EH (cell line): Measurements from ENCODE around the gene TMPRSS6.
A peak's percentile ranks its signal among the peaks of the same experiment; 100 is the strongest.

Source experiments
- DNase-seq: peaks from one replicate; pipeline ENCODE4 v3.0.0-alpha.2; 2015; ENCODE audit warnings: low read depth

TMPRSS6 gene

GRCh38 chr22:37109242-37109917 lies at the start of gene TMPRSS6:
Gene TMPRSS6, minus strand, starts transcription at chr22:37109713. Its CDS starts 6,296 bp downstream, at chr22:37103417.
- DNase-seq: no peak

- DNase-seq: no peak
These were observed 49.4 kb upstream of the TMPRSS6 start for GRCh38 chr22:37158963-37159290.

- DNase-seq: no peak
These were observed 48.2 kb upstream of the TMPRSS6 start for GRCh38 chr22:37157516-37158285.

GRCh38 chr22:37156686-37157435 lies 47.3 kb upstream of the TMPRSS6 start:
- DNase-seq: no peak

GRCh38 chr22:37155971-37156370 lies 46.5 kb upstream of the TMPRSS6 start:
- no peak for DNase-seq

GRCh38 chr22:37154925-37155712 lies 45.6 kb upstream of the TMPRSS6 start:
- no peak for DNase-seq

- DNase-seq: no peak
These were observed 44.4 kb upstream of the TMPRSS6 start for GRCh38 chr22:37153901-37154300.

GRCh38 chr22:37151401-37151800 lies 41.9 kb upstream of the TMPRSS6 start:
- DNase-seq: no peak

- no peak for DNase-seq
These were observed 41.2 kb upstream of the TMPRSS6 start for GRCh38 chr22:37150701-37151100.

- DNase-seq: no peak
These were observed 39.5 kb upstream of the TMPRSS6 start for GRCh38 chr22:37148742-37149665.

- no peak for DNase-seq
These were observed 38.6 kb upstream of the TMPRSS6 start for GRCh38 chr22:37148031-37148651.

- DNase-seq: no peak
These were observed 37.9 kb upstream of the TMPRSS6 start for GRCh38 chr22:37147186-37147990.

GRCh38 chr22:37146507-37147180 lies 37.1 kb upstream of the TMPRSS6 start:
- no peak for DNase-seq

GRCh38 chr22:37146051-37146385 lies 36.5 kb upstream of the TMPRSS6 start:
- DNase-seq: no peak

- peak; percentile 38 for DNase-seq
These were observed 35.9 kb upstream of the TMPRSS6 start for GRCh38 chr22:37145180-37146050.

- no peak for DNase-seq
These were observed 34.7 kb upstream of the TMPRSS6 start for GRCh38 chr22:37144180-37144554.

GRCh38 chr22:37141971-37142370 lies 32.5 kb upstream of the TMPRSS6 start:
- DNase-seq: no peak

- no peak for DNase-seq
These were observed 32.0 kb upstream of the TMPRSS6 start for GRCh38 chr22:37141476-37141875.
